ENCODE measurements around the gene SUGP1.
"Not testable (repeated sequence)": the region's sequence is repeated elsewhere in the genome, so short reads cannot be mapped to it uniquely, and the experiment has no call there.

Gene SUGP1

DNA sequence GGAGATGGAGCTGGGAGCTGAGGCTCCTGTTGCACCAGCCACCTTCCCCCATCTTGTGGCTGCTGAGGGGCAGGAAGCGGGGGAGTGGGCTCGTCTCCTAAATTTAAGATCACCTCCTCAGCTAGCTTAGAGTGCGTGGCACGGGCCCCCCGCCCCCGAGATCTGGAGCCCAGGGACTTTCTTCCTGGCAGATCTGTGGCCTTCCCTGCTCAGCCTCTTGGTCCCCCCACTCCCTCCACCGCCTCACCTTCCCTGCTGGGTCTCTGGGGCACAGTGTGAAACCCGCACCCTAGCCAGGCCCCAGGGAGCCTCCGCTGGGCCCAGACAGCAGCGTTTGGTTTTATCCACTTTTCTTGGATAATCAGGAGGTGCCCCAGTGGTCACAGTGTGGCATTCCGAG lies 36.2 kb upstream of the SUGP1 start:
- no peak for DNase-seq (ENCODE audit: low read depth)
- H3K4me3 ChIP-seq (ENCODE audit: low read depth, low read length) = no peak overlapping the region
- TF ChIP-seq, protein P1, sequence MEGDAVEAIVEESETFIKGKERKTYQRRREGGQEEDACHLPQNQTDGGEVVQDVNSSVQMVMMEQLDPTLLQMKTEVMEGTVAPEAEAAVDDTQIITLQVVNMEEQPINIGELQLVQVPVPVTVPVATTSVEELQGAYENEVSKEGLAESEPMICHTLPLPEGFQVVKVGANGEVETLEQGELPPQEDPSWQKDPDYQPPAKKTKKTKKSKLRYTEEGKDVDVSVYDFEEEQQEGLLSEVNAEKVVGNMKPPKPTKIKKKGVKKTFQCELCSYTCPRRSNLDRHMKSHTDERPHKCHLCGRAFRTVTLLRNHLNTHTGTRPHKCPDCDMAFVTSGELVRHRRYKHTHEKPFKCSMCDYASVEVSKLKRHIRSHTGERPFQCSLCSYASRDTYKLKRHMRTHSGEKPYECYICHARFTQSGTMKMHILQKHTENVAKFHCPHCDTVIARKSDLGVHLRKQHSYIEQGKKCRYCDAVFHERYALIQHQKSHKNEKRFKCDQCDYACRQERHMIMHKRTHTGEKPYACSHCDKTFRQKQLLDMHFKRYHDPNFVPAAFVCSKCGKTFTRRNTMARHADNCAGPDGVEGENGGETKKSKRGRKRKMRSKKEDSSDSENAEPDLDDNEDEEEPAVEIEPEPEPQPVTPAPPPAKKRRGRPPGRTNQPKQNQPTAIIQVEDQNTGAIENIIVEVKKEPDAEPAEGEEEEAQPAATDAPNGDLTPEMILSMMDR (conservative IDR thresholded peaks at IDR 0.05; ENCODE audit: low read depth, low read length) = no peak

- TF ChIP-seq, protein P1 (conservative IDR thresholded peaks at IDR 0.05; ENCODE audit: low read depth, low read length) = no peak
- H3K4me3 ChIP-seq (ENCODE audit: low read depth, low read length) = no peak overlapping the region
Observed at GRCh38 chr19:19355606-19356139, 35.4 kb upstream of the SUGP1 start.

DNA sequence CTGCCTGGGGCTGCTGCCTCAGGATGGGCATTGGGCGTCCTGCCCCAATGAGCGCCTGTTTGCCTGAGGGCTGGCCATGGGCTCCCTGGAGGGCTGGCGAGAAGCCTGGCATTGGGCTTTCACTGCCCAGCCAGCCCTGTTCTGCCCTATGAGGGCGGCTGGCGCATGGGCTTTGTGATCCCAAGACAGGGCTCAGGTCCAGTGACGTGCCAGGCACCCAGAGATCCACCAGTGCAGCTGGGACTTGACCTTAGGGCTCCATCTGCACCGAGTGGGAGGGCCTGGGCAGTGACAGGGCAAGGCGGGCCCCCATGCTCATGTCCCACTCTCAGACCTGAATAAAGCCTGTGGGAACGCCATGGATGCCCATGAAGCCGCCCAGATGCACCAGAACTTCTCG lies 34.6 kb upstream of the SUGP1 start:
- no peak for DNase-seq (ENCODE audit: low read depth)
- TF ChIP-seq, protein P1 (conservative IDR thresholded peaks at IDR 0.05; ENCODE audit: low read depth, low read length) = no peak
- H3K4me3 ChIP-seq (ENCODE audit: low read depth, low read length) = no peak overlapping the region

More at GRCh38 chr19:19355606-19356139, 35.4 kb upstream of the SUGP1 start:
- DNase-seq (ENCODE audit: low read depth) = no peak

DNA sequence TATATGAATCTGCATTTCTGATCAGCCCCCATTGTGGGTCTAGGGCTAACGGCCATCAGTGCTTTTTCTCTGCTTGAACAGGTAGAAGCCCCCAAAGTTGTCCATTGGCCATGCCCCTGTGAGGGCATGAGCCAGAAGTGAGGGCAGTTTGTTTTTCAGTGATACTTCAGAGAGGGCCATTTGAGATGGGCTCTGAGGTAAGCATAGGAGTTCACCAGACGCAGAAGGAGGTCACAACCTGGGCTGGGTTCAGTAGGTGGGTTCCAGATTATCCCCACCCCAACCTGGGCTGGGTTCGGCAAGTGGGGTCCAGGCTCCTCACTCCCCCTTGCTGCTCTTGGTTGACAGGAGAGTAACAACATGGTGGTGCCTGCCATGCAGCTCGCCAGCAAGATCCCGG lies 33.7 kb upstream of the SUGP1 start:
- no peak for DNase-seq (ENCODE audit: low read depth)
- TF ChIP-seq, protein P1 (conservative IDR thresholded peaks at IDR 0.05; ENCODE audit: low read depth, low read length) = no peak
- no peak overlapping the region for H3K4me3 ChIP-seq (ENCODE audit: low read depth, low read length)

DNA sequence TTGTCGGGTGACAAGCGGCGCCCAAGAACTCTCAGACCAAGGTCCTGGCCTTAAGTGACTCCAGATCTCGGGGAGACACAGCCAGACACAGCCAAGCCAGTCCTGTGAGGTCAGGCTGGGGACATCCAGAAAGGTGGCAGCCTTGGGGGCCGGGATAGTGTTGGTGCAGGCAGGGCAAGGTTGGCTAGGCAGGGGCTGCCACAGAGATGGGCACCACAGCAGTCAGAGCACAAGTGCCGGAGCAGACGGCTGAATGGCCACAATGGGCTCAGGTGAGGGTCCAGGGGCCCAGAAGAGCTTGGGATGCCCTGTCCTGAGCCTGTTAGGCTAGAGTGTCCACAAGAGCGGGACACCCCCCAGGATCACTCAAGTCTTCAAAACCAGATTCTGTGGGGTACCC lies 32.5 kb upstream of the SUGP1 start:
- TF ChIP-seq, protein P1 (conservative IDR thresholded peaks at IDR 0.05; ENCODE audit: low read depth, low read length) = no peak
- DNase-seq (ENCODE audit: low read depth) = no peak
- H3K4me3 ChIP-seq (ENCODE audit: low read depth, low read length) = no peak overlapping the region

- H3K4me3 ChIP-seq (ENCODE audit: low read depth, low read length); DNase-seq (ENCODE audit: low read depth): not testable (repeated sequence)
Observed at GRCh38 chr19:19350756-19351155, 30.4 kb upstream of the SUGP1 start.

DNA sequence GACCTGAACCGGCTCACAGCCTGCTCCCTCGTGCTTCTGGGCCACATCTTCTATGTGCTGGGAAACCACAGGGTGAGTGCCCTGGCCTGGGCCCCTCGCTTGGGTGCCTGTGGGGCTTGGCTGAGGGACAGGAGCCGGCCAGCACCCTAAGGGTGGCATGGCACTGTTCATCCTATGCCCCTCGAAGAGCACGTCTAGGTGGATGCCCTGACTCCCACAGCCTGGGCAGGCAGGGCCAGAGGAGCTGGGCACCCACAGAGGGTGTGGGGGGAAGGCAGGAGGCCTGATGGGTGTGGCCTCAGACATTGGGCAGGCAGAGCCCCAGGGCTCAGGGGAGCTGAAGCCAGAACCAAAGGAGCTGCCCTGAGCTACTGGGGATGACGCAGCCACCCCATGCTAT lies 29.1 kb upstream of the SUGP1 start:
- DNase-seq (ENCODE audit: low read depth) = no peak
- TF ChIP-seq, protein P1 (conservative IDR thresholded peaks at IDR 0.05; ENCODE audit: low read depth, low read length) = no peak

More for the DNA sequence above, 29.1 kb upstream of the SUGP1 start:
- no peak overlapping the region for H3K4me3 ChIP-seq (ENCODE audit: low read depth, low read length)

All from choroid plexus epithelial cell (primary cell).